GM12878 (cell line): ENCODE measurements around the gene ICE2.

Experiments used
- BHLHE40 ChIP-seq, 2 experiments: fragments of 450-650 bp in 1 of 2; IDR thresholded peaks; 2 replicates each; pipeline ENCODE4 v1.6.1; 2011 to 2017; ENCODE audit warnings: low read depth in 2 of 2, borderline replicate concordance in 1 of 2, improper control_type of control experiment in 1 of 2, low read length in 1 of 2, mild to moderate bottlenecking in 1 of 2
- CEBPB ChIP-seq, 2 experiments: fragments of 150-350 bp in 1 of 2; IDR thresholded peaks; 2 replicates each; pipeline ENCODE4 v1.6.1; 2012 to 2014; ENCODE audit warnings: low read depth in 2 of 2, low read length in 2 of 2, borderline replicate concordance in 1 of 2, inconsistent platforms in 1 of 2
- ELK1 ChIP-seq: IDR thresholded peaks from 2 replicates; pipeline ENCODE4 v1.6.1; 2012; ENCODE audit warnings: low read depth, low read length, improper control_type of control experiment
- EP300 ChIP-seq, 2 experiments: fragments of 150-350 bp in 1 of 2; IDR thresholded peaks; 2 replicates each; pipeline ENCODE4 v1.6.1; 2011 to 2012; ENCODE audit warnings: low read depth in 2 of 2, low read length in 2 of 2, borderline replicate concordance in 1 of 2, improper control_type of control experiment in 1 of 2, inconsistent platforms in 1 of 2; ENCODE audit not compliant: control insufficient read depth in 1 of 2
- FOXM1 ChIP-seq: IDR thresholded peaks from 2 replicates; pipeline ENCODE4 v1.6.1; 2012; ENCODE audit warnings: low read depth, mild to moderate bottlenecking, inconsistent platforms, low read length, moderate library complexity
- IKZF1 ChIP-seq: fragments of 450-650 bp; conservative IDR thresholded peaks from 2 replicates; pipeline ENCODE4 v1.6.1; 2017; ENCODE audit warnings: antibody characterized with exemption, mild to moderate bottlenecking
- MYC ChIP-seq: IDR thresholded peaks from 2 replicates; pipeline ENCODE4 v1.6.1; 2011; ENCODE audit warnings: mild to moderate bottlenecking, low read length, moderate library complexity, inconsistent platforms; ENCODE audit not compliant: insufficient read depth, insufficient replicate concordance, insufficient read length, severe bottlenecking
- NFXL1 ChIP-seq: fragments of 450-650 bp; IDR thresholded peaks from 2 replicates; pipeline ENCODE4 v1.6.1; 2017; ENCODE audit warnings: antibody characterized with exemption, mild to moderate bottlenecking, borderline replicate concordance
- PBX3 ChIP-seq: IDR thresholded peaks from 2 replicates; pipeline ENCODE4 v1.6.1; 2011; ENCODE audit warnings: mild to moderate bottlenecking, low read depth, low read length, moderate library complexity; ENCODE audit not compliant: insufficient replicate concordance
- SUZ12 ChIP-seq: fragments of 200-600 bp; sonication (generic); IDR thresholded peaks from one replicate; pipeline ENCODE4 v1.6.1; 2018; ENCODE audit warnings: antibody characterized with exemption, mild to moderate bottlenecking; ENCODE audit not compliant: unreplicated experiment
- TBL1XR1 ChIP-seq: IDR thresholded peaks from 2 replicates; pipeline ENCODE4 v1.6.1; 2012; ENCODE audit warnings: low read depth, low read length, improper control_type of control experiment
- TF ChIP-seq, protein P1 (sequence below), 3 experiments: IDR thresholded peaks in 2 of 3; conservative IDR thresholded peaks in 1 of 3; 2 replicates each; pipeline ENCODE4 v1.5.1; 2011; ENCODE audit warnings: low read depth in 3 of 3, low read length in 3 of 3, mild to moderate bottlenecking in 3 of 3, control low read depth in 2 of 3, moderate library complexity in 2 of 3, inconsistent platforms in 1 of 3, mixed read lengths in 1 of 3; ENCODE audit not compliant: control insufficient read depth in 2 of 3, insufficient read depth in 1 of 3; ENCODE audit errors: extremely low read depth in 1 of 3
- TF ChIP-seq, protein P2 (sequence below): IDR thresholded peaks from 2 replicates; pipeline ENCODE4 v1.6.1; 2011; ENCODE audit warnings: low read depth, mild to moderate bottlenecking, low read length, moderate library complexity, borderline replicate concordance; ENCODE audit errors: extremely low read depth

- TF ChIP-seq, protein P1, sequence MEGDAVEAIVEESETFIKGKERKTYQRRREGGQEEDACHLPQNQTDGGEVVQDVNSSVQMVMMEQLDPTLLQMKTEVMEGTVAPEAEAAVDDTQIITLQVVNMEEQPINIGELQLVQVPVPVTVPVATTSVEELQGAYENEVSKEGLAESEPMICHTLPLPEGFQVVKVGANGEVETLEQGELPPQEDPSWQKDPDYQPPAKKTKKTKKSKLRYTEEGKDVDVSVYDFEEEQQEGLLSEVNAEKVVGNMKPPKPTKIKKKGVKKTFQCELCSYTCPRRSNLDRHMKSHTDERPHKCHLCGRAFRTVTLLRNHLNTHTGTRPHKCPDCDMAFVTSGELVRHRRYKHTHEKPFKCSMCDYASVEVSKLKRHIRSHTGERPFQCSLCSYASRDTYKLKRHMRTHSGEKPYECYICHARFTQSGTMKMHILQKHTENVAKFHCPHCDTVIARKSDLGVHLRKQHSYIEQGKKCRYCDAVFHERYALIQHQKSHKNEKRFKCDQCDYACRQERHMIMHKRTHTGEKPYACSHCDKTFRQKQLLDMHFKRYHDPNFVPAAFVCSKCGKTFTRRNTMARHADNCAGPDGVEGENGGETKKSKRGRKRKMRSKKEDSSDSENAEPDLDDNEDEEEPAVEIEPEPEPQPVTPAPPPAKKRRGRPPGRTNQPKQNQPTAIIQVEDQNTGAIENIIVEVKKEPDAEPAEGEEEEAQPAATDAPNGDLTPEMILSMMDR (IDR thresholded peaks at IDR 0.05 in 2 of 3, conservative IDR thresholded peaks at IDR 0.05 in 1 of 3; ENCODE audit: control insufficient read depth in 2 of 3, extremely low read depth in 1 of 3, insufficient read depth in 1 of 3, low read depth in 3 of 3, low read length in 3 of 3), result no peak
- TF ChIP-seq NFXL1 (no peak), FOXM1 (no peak), CEBPB (IDR thresholded peaks at IDR 0.05; ENCODE audit: borderline replicate concordance in 1 of 2, low read depth in 2 of 2, low read length in 2 of 2) (no peak), TBL1XR1 (no peak), BHLHE40 (IDR thresholded peaks at IDR 0.05; ENCODE audit: borderline replicate concordance in 1 of 2, low read depth in 2 of 2, low read length in 1 of 2) (no peak), PBX3 (no peak), MYC (no peak), ELK1 (no peak), IKZF1 (no peak; the same call in 1 of the 2 replicates), EP300 (IDR thresholded peaks at IDR 0.05; ENCODE audit: borderline replicate concordance in 1 of 2, control insufficient read depth in 1 of 2, low read depth in 2 of 2, low read length in 2 of 2) (no peak), SUZ12 (no peak)
- TF ChIP-seq, protein P2, sequence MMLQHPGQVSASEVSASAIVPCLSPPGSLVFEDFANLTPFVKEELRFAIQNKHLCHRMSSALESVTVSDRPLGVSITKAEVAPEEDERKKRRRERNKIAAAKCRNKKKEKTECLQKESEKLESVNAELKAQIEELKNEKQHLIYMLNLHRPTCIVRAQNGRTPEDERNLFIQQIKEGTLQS, result no peak
Observed at GRCh38 chr15:60397772-60398445, 81.0 kb downstream of the ICE2 start, which contains the start of gene ANXA2.
